A549 (cell line): ENCODE data around the gene RASD2.

ENCODE experiments used
- CHD2 ChIP-seq: fragments of 150-350 bp; IDR thresholded peaks from 2 replicates; pipeline ENCODE4 v1.6.1; 2014; ENCODE audit warnings: low read length; ENCODE audit not compliant: partially characterized antibody
- CTCF ChIP-seq: fragments of >200 bp; sonication (Bioruptor Twin); formaldehyde crosslinking; IDR thresholded peaks from 3 replicates; pipeline ENCODE4 v1.5.1; 2016
- EHMT2 ChIP-seq: fragments of 200-600 bp; sonication (generic); IDR thresholded peaks from 2 replicates; pipeline ENCODE4 v1.6.1; 2016; ENCODE audit warnings: antibody characterized with exemption, low read depth, mild to moderate bottlenecking, moderate library complexity
- POLR2A ChIP-seq: IDR thresholded peaks from 2 replicates; pipeline ENCODE4 v1.6.1; 2012; ENCODE audit warnings: mild to moderate bottlenecking, low read length

GRCh38 chr22:35506259-35506570, 34.4 kb upstream of the RASD2 start:
- TF ChIP-seq POLR2A = no peak
- no peak for TF ChIP-seq EHMT2
- no peak for TF ChIP-seq CHD2
- no peak for TF ChIP-seq CTCF
